A549 treated with Hydrocortisone at 1 μM for 4 hours (cell line): Measurements from ENCODE around the gene TRIM28. TPM values are rescaled to one million over a fixed set of nuclear protein-coding genes. Genes with fewer than 3 reads are reported as not detected.

ENCODE experiments used
- total RNA-seq: library from RNA; stranded (reverse); fragments of 200-300 nt; extraction: Qiagen RNA extraction; gene quantifications from 5 replicates; pipeline ENCODE4 v1.2.3, GENCODE V29; 2022

TRIM28 gene
- total RNA-seq: 646 to 765 TPM (median 655 TPM) in 5 replicates

DNA sequence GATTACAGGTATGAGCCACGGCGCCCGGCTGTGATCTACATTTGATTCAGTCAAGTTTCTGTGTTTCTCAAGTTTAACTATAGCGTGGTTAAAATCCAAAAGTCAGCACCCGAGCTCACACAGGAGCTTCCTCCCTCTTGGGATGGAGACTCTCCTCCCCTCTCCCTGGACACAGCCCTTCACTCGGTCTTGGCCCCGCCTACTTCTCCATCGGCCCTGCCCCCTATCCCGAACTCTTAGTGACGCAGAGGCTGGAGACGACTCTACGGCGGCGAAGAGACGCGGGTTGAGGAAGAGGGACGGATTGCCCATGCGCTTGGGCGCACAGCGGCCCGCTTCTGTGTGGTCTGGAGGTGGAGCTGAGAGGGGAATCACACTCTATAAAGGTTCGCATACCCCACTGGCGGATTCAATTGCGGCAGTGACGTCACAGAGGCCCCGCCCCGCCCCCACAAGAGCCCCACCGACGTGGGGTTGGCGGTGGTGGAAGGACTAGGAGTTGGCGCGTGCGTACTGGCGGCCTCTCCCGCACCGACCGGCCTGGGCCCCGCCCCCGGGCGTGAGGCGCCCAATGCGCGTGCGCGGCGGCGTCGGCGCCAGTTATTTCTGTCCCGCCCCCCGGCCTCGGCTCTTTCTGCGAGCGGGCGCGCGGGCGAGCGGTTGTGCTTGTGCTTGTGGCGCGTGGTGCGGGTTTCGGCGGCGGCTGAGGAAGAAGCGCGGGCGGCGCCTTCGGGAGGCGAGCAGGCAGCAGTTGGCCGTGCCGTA, at the start of gene TRIM28:
Gene TRIM28, plus strand, starts transcription at position 239 of the 765 bp plus-strand sequence. CDS start 694 bp downstream, outside the sequence.

DNA sequence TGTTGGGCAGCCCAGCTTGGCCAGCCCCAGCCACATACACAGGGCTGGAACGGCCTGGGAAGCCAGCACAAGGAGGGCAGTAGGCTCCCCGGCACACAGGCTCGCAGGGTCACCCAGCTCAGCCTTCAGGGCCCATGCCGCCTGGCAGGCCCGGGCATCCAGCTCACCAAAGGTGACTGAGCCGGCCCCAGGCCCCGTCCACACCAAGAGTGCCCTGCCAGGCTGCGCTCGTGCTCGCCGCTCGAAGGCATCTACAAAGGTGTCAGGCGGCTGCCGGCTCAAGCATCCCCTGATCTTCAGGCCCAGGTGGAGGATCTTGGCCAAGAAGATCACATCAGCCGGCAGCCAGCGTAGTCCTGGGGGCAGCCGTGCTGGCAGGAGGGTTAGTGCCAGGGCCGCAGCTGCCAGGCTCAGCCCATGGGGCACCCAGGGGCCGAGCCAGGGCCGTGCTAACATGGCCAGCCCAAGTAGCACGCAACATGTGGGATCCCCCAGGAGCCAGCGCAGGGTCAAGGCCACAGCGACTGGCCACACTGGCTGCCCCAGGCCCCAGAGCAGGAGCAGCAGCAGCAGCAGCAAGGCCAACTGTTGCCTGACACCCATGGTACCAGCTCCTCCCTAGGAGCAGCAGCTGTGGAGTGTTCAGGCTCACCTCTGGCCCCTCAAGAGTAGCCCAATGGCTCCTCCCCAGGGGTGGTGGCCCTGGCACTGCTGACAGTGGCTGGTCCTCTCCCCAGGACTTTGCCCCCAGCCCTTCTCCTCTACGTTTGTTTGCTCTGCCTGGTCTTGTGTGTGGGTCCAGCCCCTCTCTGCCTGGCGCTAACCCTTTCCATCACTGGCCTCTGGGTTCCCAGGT, 32.3 kb upstream of the TRIM28 start, which contains the start of gene SLC27A5:
Gene SLC27A5, minus strand, starts transcription at position 640 of the 856 bp plus-strand sequence. Its CDS starts 37 bp downstream, at position 603.

DNA sequence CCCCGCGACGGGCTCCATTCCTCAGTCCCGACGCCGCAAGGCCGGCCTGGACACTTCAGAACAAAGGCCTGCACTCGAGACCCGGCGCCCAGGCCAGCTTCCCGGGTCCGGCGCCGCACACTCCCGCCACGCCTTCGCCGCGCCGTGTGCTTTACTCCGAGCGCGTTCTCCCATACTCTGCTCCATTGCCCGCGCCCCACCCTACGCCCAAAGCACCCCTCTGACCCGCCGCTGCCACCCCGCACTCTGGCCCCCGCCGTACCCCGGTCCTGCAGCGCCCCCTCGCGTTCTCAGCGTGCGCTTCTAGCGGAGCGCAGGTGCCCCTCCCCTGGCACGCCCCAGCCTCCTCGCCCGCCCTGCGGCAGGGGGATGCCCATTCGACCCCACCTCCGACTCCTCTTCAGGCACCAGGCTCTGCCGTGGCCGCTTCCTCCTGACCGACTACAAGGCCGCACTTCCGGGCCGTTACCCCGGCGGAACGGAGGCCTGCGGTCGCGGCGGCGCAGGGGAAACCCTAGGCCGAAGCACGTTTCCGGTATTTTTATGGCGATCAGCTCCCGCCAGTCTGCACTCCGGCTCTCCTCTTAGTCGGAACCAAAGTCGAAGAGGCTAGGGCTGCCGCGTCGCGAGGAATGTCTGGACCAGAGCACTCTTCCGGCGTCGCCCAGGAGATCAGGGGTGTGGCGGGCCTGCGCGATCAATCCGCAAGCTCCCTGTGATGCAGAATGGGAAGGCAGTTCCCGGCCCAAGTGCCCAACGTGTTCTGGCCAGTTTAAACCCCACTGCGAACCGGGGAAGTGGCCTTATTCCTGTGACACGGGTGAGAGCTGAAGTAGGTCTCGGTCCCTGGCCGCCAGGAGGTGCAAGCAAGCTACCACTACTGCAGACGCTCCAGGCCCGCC, 24.3 kb upstream of the TRIM28 start, which contains the start of gene ZBTB45:
Gene ZBTB45, minus strand, starts transcription at position 456 of the 902 bp plus-strand sequence. CDS start 2,137 bp downstream, outside the sequence.

DNA sequence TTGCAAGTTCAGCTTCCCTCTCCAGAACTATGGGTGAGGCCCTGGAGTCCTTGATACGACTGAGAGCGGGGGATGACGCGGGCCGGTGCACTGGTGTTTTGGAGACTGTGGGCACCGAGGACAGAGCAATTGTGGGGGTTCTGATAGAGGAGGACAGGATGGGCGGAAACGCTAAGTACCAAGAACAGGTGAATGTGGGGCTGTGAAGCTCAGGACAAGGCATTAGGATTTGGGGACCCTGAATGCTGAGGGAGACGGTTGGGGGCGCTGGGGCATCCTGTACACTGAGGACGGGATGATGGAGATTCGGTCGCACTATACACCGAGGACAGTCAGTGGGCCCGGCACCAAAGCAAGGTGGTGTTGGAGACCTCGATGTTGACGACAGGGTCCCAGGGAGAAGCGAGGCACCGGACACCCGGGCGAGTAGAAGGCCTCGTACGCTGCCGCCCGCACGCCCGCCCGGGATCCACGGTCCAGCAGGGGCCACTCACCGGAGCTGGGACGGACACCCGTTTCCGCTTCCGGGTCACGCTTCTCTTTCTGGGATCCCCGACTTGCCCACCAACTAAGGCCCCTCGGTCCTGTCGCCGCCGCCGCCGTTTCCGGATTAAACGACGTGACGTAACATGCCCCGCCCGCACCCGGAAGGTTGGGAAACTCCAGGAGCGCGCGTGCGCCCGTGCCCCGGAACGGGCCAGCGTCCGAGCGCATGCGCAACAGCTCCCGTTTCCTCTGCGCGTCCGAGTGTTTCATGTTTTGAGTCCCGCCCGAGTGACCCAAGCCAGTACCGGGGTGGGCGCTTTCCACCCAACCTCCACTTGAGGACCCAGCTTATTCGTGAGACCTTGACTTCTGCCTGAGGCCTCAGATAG, 10.9 kb downstream of the TRIM28 start, which contains the start of gene CHMP2A:
Gene CHMP2A, minus strand, starts transcription at position 612 of the 875 bp plus-strand sequence. CDS start 893 bp downstream, outside the sequence.

GRCh38 chr19:58558066-58558622, 14.3 kb downstream of the TRIM28 start, which contains the start of gene UBE2M:
Gene UBE2M, minus strand, starts transcription at chr19:58558611. Its CDS starts 230 bp downstream, at chr19:58558381.

GRCh38 chr19:58572818-58573657, 29.2 kb downstream of the TRIM28 start, which contains the start of gene MZF1:
Gene MZF1, minus strand, starts transcription at chr19:58573335. Its CDS starts 1,946 bp downstream, at chr19:58571389.

Other genes starting within 250 kb of the TRIM28 start
- 88.3 to 104 TPM (median 94.1 TPM) in 5 replicates for gene ERVK3-1, start 238.7 kb upstream of the TRIM28 start, total RNA-seq
- 2.2 to 3.0 TPM (median 2.5 TPM) in 5 replicates for gene ZSCAN22, start 217.1 kb upstream of the TRIM28 start, total RNA-seq
- gene A1BG, start 190.6 kb upstream of the TRIM28 start, total RNA-seq: 5.8 to 14.5 TPM (median 12.7 TPM) in 5 replicates
- gene ZNF497, start 181.3 kb upstream of the TRIM28 start, total RNA-seq: 0.92 to 1.5 TPM (median 1.1 TPM) in 5 replicates
- gene ZNF837, start 163.0 kb upstream of the TRIM28 start, total RNA-seq: 0.89 to 1.7 TPM (median 1.4 TPM) in 5 replicates
- gene RPS5, start 156.8 kb upstream of the TRIM28 start, total RNA-seq: 2,190 to 2,596 TPM (median 2,481 TPM) in 5 replicates
- gene RNF225, start 148.4 kb upstream of the TRIM28 start, total RNA-seq: 0.08 to 0.17 TPM in 2 of 5 replicates, not detected in the others
- gene ZNF584, start 135.4 kb upstream of the TRIM28 start, total RNA-seq: 16.9 to 20.4 TPM (median 17.9 TPM) in 5 replicates
- 0.08 to 0.17 TPM (median 0.13 TPM) in 5 replicates for gene ZNF132, start 103.9 kb upstream of the TRIM28 start, total RNA-seq
- gene ZNF324B, start 92.4 kb upstream of the TRIM28 start, total RNA-seq: 5.9 to 7.6 TPM (median 6.6 TPM) in 5 replicates
- gene ZNF324, start 77.0 kb upstream of the TRIM28 start, total RNA-seq: 9.1 to 11.7 TPM (median 9.8 TPM) in 5 replicates
- gene ZNF446, start 67.7 kb upstream of the TRIM28 start, total RNA-seq: 11.4 to 13.4 TPM (median 13.0 TPM) in 5 replicates
- gene SLC27A5, start 32.1 kb upstream of the TRIM28 start, total RNA-seq: 20.6 to 35.2 TPM (median 29.0 TPM) in 5 replicates
- 14.9 to 20.7 TPM (median 19.4 TPM) in 5 replicates for gene ZBTB45, start 24.3 kb upstream of the TRIM28 start, total RNA-seq
- 180 to 216 TPM (median 198 TPM) in 5 replicates for gene CHMP2A, start 11.0 kb downstream of the TRIM28 start, total RNA-seq
- 114 to 144 TPM (median 135 TPM) in 5 replicates for gene UBE2M, start 14.5 kb downstream of the TRIM28 start, total RNA-seq
- gene MZF1, start 29.3 kb downstream of the TRIM28 start, total RNA-seq: 10.8 to 15.2 TPM (median 13.2 TPM) in 5 replicates